CD14-positive monocyte (primary cell): Measurements from ENCODE around the gene TMEM170A. TPM values are rescaled to one million over a fixed set of nuclear protein-coding genes. Genes with fewer than 3 reads are reported as not detected.
"Not testable (repeated sequence)": the region's sequence is repeated elsewhere in the genome, so short reads cannot be mapped to it uniquely, and the experiment has no call there.

Source experiments
- DNase-seq, 3 donors: peaks; one replicate each; pipeline ENCODE4 v3.0.0-alpha.2; 2011 to 2022
- H2AFZ ChIP-seq: 2 replicates; pipeline ENCODE4 v1.6.0; 2012; ENCODE audit warnings: mild to moderate bottlenecking, low read depth, low read length, inconsistent platforms; ENCODE audit not compliant: insufficient read depth, poor library complexity, severe bottlenecking
- H3K27ac ChIP-seq, 2 donors: 1 replicate in 1 of 2; 2 replicates in 1 of 2; pipeline ENCODE4 v1.5.1; 2012 to 2013; ENCODE audit warnings: low read length in 2 of 2, control low read depth in 1 of 2, inconsistent platforms in 1 of 2, low read depth in 1 of 2, mild to moderate bottlenecking in 1 of 2
- H3K27me3 ChIP-seq, 2 donors: one replicate each; pipeline versions ENCODE4 v1.6.0 to v1.6.1; 2011 to 2013; ENCODE audit warnings: low read length in 2 of 2; ENCODE audit not compliant: control insufficient read depth in 2 of 2, insufficient read depth in 2 of 2
- H3K36me3 ChIP-seq, 2 donors: replicated peaks in 1 of 2; 1 replicate in 1 of 2; 2 replicates in 1 of 2; pipeline versions ENCODE4 v1.5.1 to v1.6.1; 2012 to 2013; ENCODE audit warnings: low read length in 2 of 2, control low read depth in 1 of 2, inconsistent platforms in 1 of 2, mild to moderate bottlenecking in 1 of 2; ENCODE audit not compliant: insufficient read depth in 2 of 2, control insufficient read depth in 1 of 2
- H3K4me1 ChIP-seq, 2 donors: 1 replicate in 1 of 2; 2 replicates in 1 of 2; pipeline versions ENCODE4 v1.5.1 to v1.6.1; 2012 to 2013; ENCODE audit warnings: low read length in 2 of 2, control low read depth in 1 of 2, inconsistent platforms in 1 of 2, mild to moderate bottlenecking in 1 of 2, moderate library complexity in 1 of 2; ENCODE audit not compliant: insufficient read depth in 2 of 2, control insufficient read depth in 1 of 2
- H3K4me2 ChIP-seq: replicated peaks from 2 replicates; pipeline ENCODE3; 2012; ENCODE audit warnings: low read length, moderate library complexity, mild to moderate bottlenecking; ENCODE audit not compliant: poor library complexity, severe bottlenecking; ENCODE audit errors: extremely low read depth
- H3K4me3 ChIP-seq, 3 experiments: fragments of 200-600 bp in 1 of 3; sonication (generic) in 1 of 3; replicated peaks in 1 of 3; 1 replicate in 2 of 3; 2 replicates in 1 of 3; pipeline ENCODE4 v1.5.1; 2011 to 2013; ENCODE audit warnings: low read length in 3 of 3, mild to moderate bottlenecking in 3 of 3, control low read depth in 2 of 3, low read depth in 2 of 3, inconsistent platforms in 1 of 3, moderate library complexity in 1 of 3
- H3K79me2 ChIP-seq: 2 replicates; pipeline ENCODE4 v1.6.0; 2012; ENCODE audit warnings: mild to moderate bottlenecking, control low read depth, inconsistent platforms, low read length, moderate library complexity; ENCODE audit not compliant: insufficient read depth
- H3K9ac ChIP-seq: 2 replicates; pipeline ENCODE4 v1.6.0; 2017; ENCODE audit warnings: low read length, mild to moderate bottlenecking; ENCODE audit not compliant: insufficient read depth, poor library complexity, severe bottlenecking
- H3K9me3 ChIP-seq, 2 donors: replicated peaks in 1 of 2; 1 replicate in 1 of 2; 2 replicates in 1 of 2; pipeline versions ENCODE4 v1.5.1 to v1.6.1; 2012 to 2013; ENCODE audit warnings: low read length in 2 of 2, control low read depth in 1 of 2; ENCODE audit not compliant: control insufficient read depth in 1 of 2, insufficient read depth in 1 of 2
- H4K20me1 ChIP-seq: 2 replicates; pipeline ENCODE4 v1.6.0; 2012; ENCODE audit warnings: mild to moderate bottlenecking, low read length, control low read depth, moderate library complexity; ENCODE audit not compliant: insufficient read depth
- H3K27ac Mint-ChIP-seq, 7 donors: one replicate each; pipeline ENCODE4 v1.8.0; 2020; ENCODE audit warnings: mild to moderate bottlenecking in 7 of 7, mixed read lengths in 7 of 7, moderate library complexity in 6 of 7, inconsistent platforms in 2 of 7
- H3K27me3 Mint-ChIP-seq, 3 donors: one replicate each; pipeline ENCODE4 v1.8.0; 2021 to 2022; ENCODE audit warnings: low read depth in 3 of 3, mild to moderate bottlenecking in 3 of 3, mixed read lengths in 3 of 3, moderate library complexity in 3 of 3, inconsistent platforms in 1 of 3
- H3K36me3 Mint-ChIP-seq, 2 donors: one replicate each; pipeline ENCODE4 v1.8.0; 2020; ENCODE audit warnings: mixed read lengths in 2 of 2, inconsistent platforms in 1 of 2, mild to moderate bottlenecking in 1 of 2
- H3K4me1 Mint-ChIP-seq: one replicate; pipeline ENCODE4 v1.8.0; 2020; ENCODE audit warnings: mild to moderate bottlenecking, mixed read lengths
- H3K4me3 Mint-ChIP-seq, 2 donors: one replicate each; pipeline ENCODE4 v1.8.0; 2020; ENCODE audit warnings: mild to moderate bottlenecking in 2 of 2, mixed read lengths in 2 of 2, moderate library complexity in 1 of 2
- H3K9me3 Mint-ChIP-seq, 7 donors: one replicate each; pipeline ENCODE4 v1.8.0; 2020 to 2022; ENCODE audit warnings: mixed read lengths in 7 of 7, mild to moderate bottlenecking in 6 of 7, moderate library complexity in 6 of 7, inconsistent platforms in 2 of 7
- WGBS: methylation state at CpG from one replicate; pipeline ENCODE4 v1.1.5; 2013; ENCODE audit warnings: missing lambda C conversion rate; ENCODE audit not compliant: insufficient coverage; 5-methylcytosine and 5-hydroxymethylcytosine counted together
- intact Hi-C, 2 donors: fragments of 100-400 bp; cut with micrococcal nuclease; formaldehyde crosslinking; loops; one replicate each; pipeline versions ENCODE4 v1.15.0 to v1.15.1; 2023
- polyA plus RNA-seq, 3 donors: library from polyadenylated mRNA; depleted of rRNA in 1 of 3; unstranded in 2 of 3; stranded (reverse) in 1 of 3; fragments of 300-500 nt in 2 of 3; fragments of >200 nt in 1 of 3; fragmentation: Illumina TruSeq in 2 of 3; gene quantifications; 1 replicate in 2 of 3; 2 replicates in 1 of 3; pipeline ENCODE4 v1.2.3, GENCODE V29; 2012 to 2021
- TF ChIP-seq, protein P1 (sequence below): fragments of 200-600 bp; IDR thresholded peaks from one replicate; pipeline ENCODE4 v1.8.0; 2022; ENCODE audit warnings: antibody characterized with exemption, mild to moderate bottlenecking

TMEM170A gene
- polyA plus RNA-seq, 3 donors = 17.9 to 31.6 (median 25.4) TPM

DNA sequence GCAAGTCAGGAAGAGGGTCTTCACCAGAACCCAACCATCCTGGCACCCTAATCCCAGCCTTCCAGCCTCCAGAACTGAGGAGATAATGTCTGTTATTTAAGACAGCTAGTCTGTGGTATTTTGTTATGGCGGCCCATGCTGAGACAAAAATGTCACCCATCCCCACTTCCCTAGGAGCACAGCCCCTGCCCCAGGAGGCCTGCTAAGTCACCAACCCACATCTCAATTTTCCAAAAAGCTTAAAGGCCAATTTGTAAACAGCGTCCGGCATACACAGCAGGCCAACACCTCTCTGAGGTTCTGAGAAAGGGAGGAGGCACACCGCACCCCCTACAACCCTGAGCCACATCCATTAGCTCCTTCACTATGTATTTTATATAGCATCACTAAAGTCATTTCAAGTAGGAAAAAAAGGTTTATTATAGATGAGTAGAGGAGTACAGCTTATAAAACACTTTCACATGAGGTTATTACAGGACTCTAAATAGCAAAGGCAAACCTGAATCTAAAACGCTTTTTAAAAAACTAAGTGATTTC lies 6.9 kb downstream of the TMEM170A start:
- Histone ChIP-seq H3K27me3 (no peaks in the 10 kb centered on the region), H3K4me2 (no peak overlapping the region), H4K20me1 (peaks cover 99% of the 10 kb centered on the region), H3K9me3 (no peaks in the 10 kb centered on the region), H2AFZ (no peak overlapping the region), H3K4me1 (peaks cover 0 to 7% of the 10 kb centered on the region in 2 donors), H3K27ac (no peak overlapping the region), H3K79me2 (peaks cover 100% of the 10 kb centered on the region), H3K9ac (no peak overlapping the region), H3K4me3 (no peak overlapping the region), H3K36me3 (peaks cover 2 to 11% of the 10 kb centered on the region in 2 donors)
- H3K27ac Mint-ChIP-seq = no peak overlapping the region
- intact Hi-C loops = no loop called here
- WGBS = 80% methylated on average over 1 of the region's 5 CpGs
- peaks cover 11% of the 10 kb centered on the region for H3K4me1 Mint-ChIP-seq
- H3K36me3 Mint-ChIP-seq = peaks cover 12 to 25% of the 10 kb centered on the region in 2 donors
- no peaks in the 10 kb centered on the region for H3K27me3 Mint-ChIP-seq
- no peak overlapping the region for H3K4me3 Mint-ChIP-seq
- no peaks in the 10 kb centered on the region for H3K9me3 Mint-ChIP-seq
- TF ChIP-seq, protein P1, sequence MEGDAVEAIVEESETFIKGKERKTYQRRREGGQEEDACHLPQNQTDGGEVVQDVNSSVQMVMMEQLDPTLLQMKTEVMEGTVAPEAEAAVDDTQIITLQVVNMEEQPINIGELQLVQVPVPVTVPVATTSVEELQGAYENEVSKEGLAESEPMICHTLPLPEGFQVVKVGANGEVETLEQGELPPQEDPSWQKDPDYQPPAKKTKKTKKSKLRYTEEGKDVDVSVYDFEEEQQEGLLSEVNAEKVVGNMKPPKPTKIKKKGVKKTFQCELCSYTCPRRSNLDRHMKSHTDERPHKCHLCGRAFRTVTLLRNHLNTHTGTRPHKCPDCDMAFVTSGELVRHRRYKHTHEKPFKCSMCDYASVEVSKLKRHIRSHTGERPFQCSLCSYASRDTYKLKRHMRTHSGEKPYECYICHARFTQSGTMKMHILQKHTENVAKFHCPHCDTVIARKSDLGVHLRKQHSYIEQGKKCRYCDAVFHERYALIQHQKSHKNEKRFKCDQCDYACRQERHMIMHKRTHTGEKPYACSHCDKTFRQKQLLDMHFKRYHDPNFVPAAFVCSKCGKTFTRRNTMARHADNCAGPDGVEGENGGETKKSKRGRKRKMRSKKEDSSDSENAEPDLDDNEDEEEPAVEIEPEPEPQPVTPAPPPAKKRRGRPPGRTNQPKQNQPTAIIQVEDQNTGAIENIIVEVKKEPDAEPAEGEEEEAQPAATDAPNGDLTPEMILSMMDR = no peak
- DNase-seq = no peak

DNA sequence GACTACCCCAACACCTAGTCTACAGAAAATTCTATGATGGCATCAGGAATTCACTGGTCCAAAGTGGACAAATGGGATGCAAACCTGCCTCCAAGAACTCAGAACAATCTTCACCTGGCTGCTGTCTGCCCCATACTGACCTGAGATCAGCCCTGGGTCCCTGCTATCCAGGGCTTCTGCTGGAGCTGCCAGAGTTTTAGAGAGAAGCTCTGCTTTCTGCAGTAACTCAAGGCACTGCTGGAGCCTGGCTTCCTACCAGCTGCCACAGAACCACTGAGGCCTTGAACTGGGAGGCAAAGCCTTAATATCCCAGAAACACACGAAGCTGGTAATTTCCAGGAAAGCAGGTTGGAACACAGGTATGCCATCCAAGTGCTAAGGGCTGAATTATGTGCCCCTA lies 7.5 kb downstream of the TMEM170A start:
- peak overlapping the region in 3 of 7 donors; percentile 4 to 41 (median 22) for H3K27ac Mint-ChIP-seq

DNA sequence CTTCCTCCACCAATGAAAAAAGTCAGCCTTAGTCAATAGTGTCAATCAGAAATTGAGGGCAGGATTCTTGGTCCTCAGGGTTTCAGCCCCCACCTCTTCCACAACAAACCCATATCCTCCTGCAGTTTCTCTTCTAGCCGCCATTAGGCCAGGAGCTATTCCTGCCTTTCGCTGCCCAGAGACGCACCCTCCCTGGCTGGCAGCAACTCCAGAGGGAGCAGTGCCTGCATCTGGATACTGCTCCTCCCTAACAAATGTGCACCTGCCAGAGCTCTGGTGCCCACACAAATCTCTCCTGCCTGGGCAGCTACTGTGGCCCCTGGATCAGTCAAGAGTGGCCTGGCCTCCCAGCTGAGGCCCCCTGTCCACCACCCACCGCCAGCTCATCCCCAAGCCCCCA lies 8.0 kb downstream of the TMEM170A start:
- intact Hi-C loops, H3K4me3 ChIP-seq, H3K4me1 Mint-ChIP-seq, H3K27me3 Mint-ChIP-seq, H3K4me1 ChIP-seq, H3K4me2 ChIP-seq, H3K9me3 Mint-ChIP-seq, H2AFZ ChIP-seq, H3K27ac ChIP-seq, H3K9ac ChIP-seq, H3K4me3 Mint-ChIP-seq, H3K27me3 ChIP-seq, H3K9me3 ChIP-seq, DNase-seq: not testable (repeated sequence)
- H3K36me3 ChIP-seq = peaks cover 3 to 12% of the 10 kb centered on the region in 2 donors
- H3K36me3 Mint-ChIP-seq = peaks cover 14 to 23% of the 10 kb centered on the region in 2 donors
- peaks cover 96% of the 10 kb centered on the region for H4K20me1 ChIP-seq
- WGBS = 100% methylated on average over 3 of the region's 4 CpGs
- H3K79me2 ChIP-seq = peaks cover 97% of the 10 kb centered on the region
- H3K27ac Mint-ChIP-seq = peak overlapping the region in 4 of 7 donors; percentile 22 to 70 (median 46)

More for the DNA sequence above, 7.5 kb downstream of the TMEM170A start:
- Histone ChIP-seq H3K9ac (no peak overlapping the region), H4K20me1 (peaks cover 99% of the 10 kb centered on the region), H3K4me3 (no peak overlapping the region), H3K4me1 (peaks cover 0 to 2% of the 10 kb centered on the region in 2 donors), H3K36me3 (peaks cover 2 to 11% of the 10 kb centered on the region in 2 donors), H3K27ac (no peak overlapping the region), H3K9me3 (no peaks in the 10 kb centered on the region), H2AFZ (no peak overlapping the region), H3K27me3 (no peaks in the 10 kb centered on the region), H3K79me2 (peaks cover 99% of the 10 kb centered on the region), H3K4me2 (no peak overlapping the region)
- Mint-ChIP-seq H3K9me3 (no peaks in the 10 kb centered on the region), H3K4me1 (peaks cover 6% of the 10 kb centered on the region), H3K36me3 (peaks cover 12 to 21% of the 10 kb centered on the region in 2 donors), H3K27me3 (no peaks in the 10 kb centered on the region), H3K4me3 (no peak overlapping the region)
- TF ChIP-seq, protein P1 = no peak
- WGBS = no CpG with 5 or more reads among the region's 1 CpG
- intact Hi-C loops = no loop called here
- DNase-seq = no peak
